H1 (cell line): ENCODE measurements around the gene LAMP1. TPM values are rescaled to one million over a fixed set of nuclear protein-coding genes. Genes with fewer than 3 reads are reported as not detected.

Experiments
- CTCF ChIA-PET: fragments of 300-600 bp; sonication (Branson Sonifier 250); formaldehyde crosslinking; loops from one replicate; lab custom pipeline; 2021; ENCODE audit not compliant: partially characterized antibody; lab: Charles Lee
- POLR2A ChIA-PET: fragments of 300-600 bp; sonication (Branson Sonifier 250); formaldehyde crosslinking; loops from one replicate; lab custom pipeline; 2021; ENCODE audit warnings: inconsistent platforms; ENCODE audit not compliant: partially characterized antibody; lab: Charles Lee
- DNase-seq, 2 experiments: peaks; one replicate each; pipeline versions ENCODE4 v3.0.0 to v3.0.0-alpha.2; 2010 to 2022; ENCODE audit warnings: low spot score in 2 of 2, low read depth in 1 of 2, mixed read lengths in 1 of 2
- FAIRE-seq: peaks from 2 replicates; lab custom pipeline; 2011; peaks lifted over from hg19 to GRCh38; lab: Jason Lieb, UNC
- H2AFZ ChIP-seq: 2 replicates; pipeline ENCODE4 v1.8.1; 2012; ENCODE audit warnings: low read length, inconsistent platforms
- H2AK5ac ChIP-seq: 2 replicates; pipeline ENCODE4 v1.6.1; 2013; ENCODE audit warnings: low read depth, low read length
- H2BK120ac ChIP-seq: replicated peaks from 2 replicates; pipeline ENCODE3; 2013; ENCODE audit warnings: low read depth, low read length, inconsistent platforms
- H2BK12ac ChIP-seq: 2 replicates; pipeline ENCODE4 v1.6.1; 2013; ENCODE audit warnings: low read depth, low read length
- H2BK15ac ChIP-seq: 2 replicates; pipeline ENCODE4 v1.6.1; 2013; ENCODE audit warnings: low read length
- H2BK20ac ChIP-seq: 2 replicates; pipeline ENCODE4 v1.6.1; 2013; ENCODE audit warnings: low read length
- H2BK5ac ChIP-seq: 2 replicates; pipeline ENCODE4 v1.6.1; 2013; ENCODE audit warnings: low read depth, low read length
- H3K14ac ChIP-seq: 2 replicates; pipeline ENCODE4 v1.6.1; 2013; ENCODE audit warnings: inconsistent platforms; ENCODE audit not compliant: insufficient read length
- H3K18ac ChIP-seq: 2 replicates; pipeline ENCODE4 v1.6.1; 2013; ENCODE audit warnings: low read length; ENCODE audit errors: extremely low read depth
- H3K23ac ChIP-seq: 2 replicates; pipeline ENCODE4 v1.6.1; 2013; ENCODE audit warnings: inconsistent platforms; ENCODE audit not compliant: insufficient read length
- H3K23me2 ChIP-seq: 2 replicates; pipeline ENCODE4 v1.6.1; 2013; ENCODE audit warnings: low read depth, low read length
- H3K27ac ChIP-seq: 2 replicates; pipeline ENCODE4 v1.6.1; 2011; ENCODE audit warnings: low read depth, low read length, inconsistent platforms
- H3K27me3 ChIP-seq, 4 experiments: replicated peaks in 1 of 4; 1 replicate in 1 of 4; 2 replicates in 3 of 4; pipeline versions ENCODE4 v1.6.1 to v1.8.1; 2011 to 2013; ENCODE audit warnings: low read length in 3 of 4, mild to moderate bottlenecking in 3 of 4, inconsistent platforms in 2 of 4, mixed read lengths in 2 of 4, moderate library complexity in 1 of 4; ENCODE audit not compliant: control insufficient read depth in 3 of 4, insufficient read depth in 3 of 4; ENCODE audit errors: extremely low read depth in 1 of 4
- H3K36me3 ChIP-seq, 4 experiments: 2 replicates each; pipeline versions ENCODE4 v1.6.1 to v1.8.1; 2011 to 2013; ENCODE audit warnings: mild to moderate bottlenecking in 4 of 4, low read length in 3 of 4, moderate library complexity in 2 of 4, control low read depth in 1 of 4, inconsistent platforms in 1 of 4; ENCODE audit not compliant: insufficient read depth in 4 of 4, control insufficient read depth in 2 of 4
- H3K4ac ChIP-seq: replicated peaks from 2 replicates; pipeline ENCODE3; 2013; ENCODE audit warnings: low read length, low read depth, mixed read lengths, inconsistent platforms; ENCODE audit not compliant: insufficient read length
- H3K4me1 ChIP-seq, 4 experiments: replicated peaks in 1 of 4; 1 replicate in 1 of 4; 2 replicates in 3 of 4; pipeline versions ENCODE4 v1.6.1 to v1.8.1; 2011 to 2013; ENCODE audit warnings: low read length in 3 of 4, inconsistent platforms in 2 of 4, mixed read lengths in 1 of 4; ENCODE audit not compliant: insufficient read depth in 4 of 4, control insufficient read depth in 3 of 4
- H3K4me2 ChIP-seq, 2 experiments: 2 replicates each; pipeline versions ENCODE4 v1.6.1 to v1.8.1; 2011 to 2013; ENCODE audit warnings: low read depth in 2 of 2, low read length in 2 of 2, control low read depth in 1 of 2, inconsistent platforms in 1 of 2, mild to moderate bottlenecking in 1 of 2; ENCODE audit not compliant: insufficient read depth in 1 of 2
- H3K4me3 ChIP-seq, 4 experiments: fragments of 200-600, 300-600 bp in 1 of 4; sonication (generic), shearing (Covaris generic), sonication (Bioruptor Twin) in 1 of 4; 2 replicates each; pipeline versions ENCODE4 v1.5.1 to v1.8.1; 2011 to 2016; ENCODE audit warnings: low read length in 4 of 4, low read depth in 3 of 4, control low read depth in 2 of 4, inconsistent platforms in 2 of 4, mild to moderate bottlenecking in 2 of 4, mixed read lengths in 1 of 4, moderate library complexity in 1 of 4; ENCODE audit not compliant: insufficient read depth in 2 of 4; ENCODE audit errors: extremely low read depth in 1 of 4
- H3K56ac ChIP-seq: replicated peaks from 2 replicates; pipeline ENCODE3; 2013; ENCODE audit warnings: low read depth, mild to moderate bottlenecking, mixed read lengths, low read length, inconsistent platforms; ENCODE audit not compliant: insufficient read length
- H3K79me1 ChIP-seq: 2 replicates; pipeline ENCODE4 v1.6.1; 2013; ENCODE audit warnings: low read depth, low read length, control low read depth
- H3K79me2 ChIP-seq, 2 experiments: 2 replicates each; pipeline versions ENCODE4 v1.6.1 to v1.8.1; 2012 to 2013; ENCODE audit warnings: low read length in 2 of 2, mild to moderate bottlenecking in 2 of 2, inconsistent platforms in 1 of 2; ENCODE audit not compliant: insufficient read depth in 2 of 2, control insufficient read depth in 1 of 2
- H3K9ac ChIP-seq, 4 experiments: replicated peaks in 1 of 4; 1 replicate in 1 of 4; 2 replicates in 3 of 4; pipeline versions ENCODE4 v1.6.1 to v1.8.1; 2011 to 2013; ENCODE audit warnings: low read depth in 3 of 4, low read length in 3 of 4, control low read depth in 2 of 4, mild to moderate bottlenecking in 2 of 4, moderate library complexity in 2 of 4, inconsistent platforms in 1 of 4; ENCODE audit errors: extremely low read depth in 1 of 4
- H3K9me3 ChIP-seq, 2 experiments: 2 replicates each; pipeline versions ENCODE4 v1.6.1 to v1.8.1; 2012 to 2013; ENCODE audit warnings: mild to moderate bottlenecking in 2 of 2, moderate library complexity in 2 of 2, control low read depth in 1 of 2, inconsistent platforms in 1 of 2, low read depth in 1 of 2, low read length in 1 of 2, mixed read lengths in 1 of 2; ENCODE audit not compliant: insufficient read depth in 2 of 2
- H4K20me1 ChIP-seq, 2 experiments: replicated peaks in 1 of 2; 2 replicates each; pipeline versions ENCODE3 to v1.8.1; 2011 to 2013; ENCODE audit warnings: inconsistent platforms in 2 of 2, low read length in 2 of 2, mild to moderate bottlenecking in 1 of 2; ENCODE audit not compliant: insufficient read depth in 2 of 2, control insufficient read depth in 1 of 2
- H4K5ac ChIP-seq: 2 replicates; pipeline ENCODE4 v1.6.1; 2013; ENCODE audit warnings: low read length, low read depth, mixed read lengths, inconsistent platforms; ENCODE audit not compliant: insufficient read length
- H4K8ac ChIP-seq: 2 replicates; pipeline ENCODE4 v1.8.0; 2013; ENCODE audit warnings: mild to moderate bottlenecking, moderate library complexity, low read length, inconsistent platforms; ENCODE audit not compliant: insufficient read depth; ENCODE audit errors: extremely low read depth
- H4K91ac ChIP-seq: replicated peaks from 2 replicates; pipeline ENCODE3; 2013; ENCODE audit warnings: low read length, mixed read lengths, inconsistent platforms; ENCODE audit not compliant: insufficient read length
- CEBPB ChIP-seq: IDR thresholded peaks from 2 replicates; pipeline ENCODE4 v1.6.1; 2012; ENCODE audit warnings: low read depth, low read length
- MAX ChIP-seq: IDR thresholded peaks from 2 replicates; pipeline ENCODE4 v1.6.1; 2012; ENCODE audit warnings: inconsistent platforms
- SAP30 ChIP-seq: fragments of 300-600 bp; sonication (generic); IDR thresholded peaks from 2 replicates; pipeline ENCODE4 v1.7.1; 2012; ENCODE audit warnings: low read length, moderate library complexity, mild to moderate bottlenecking, inconsistent platforms; ENCODE audit not compliant: insufficient read depth, insufficient replicate concordance
- SP4 ChIP-seq: IDR thresholded peaks from 2 replicates; pipeline ENCODE4 v1.6.1; 2012; ENCODE audit warnings: low read length, inconsistent platforms
- TAF7 ChIP-seq: optimal IDR thresholded peaks from 2 replicates; pipeline ENCODE3; 2011; ENCODE audit warnings: low read depth, mild to moderate bottlenecking, inconsistent platforms, low read length, moderate library complexity, borderline replicate concordance
- WGBS, 2 experiments: shearing (Covaris generic) in 1 of 2; methylation state at CpG; one replicate each; pipeline versions ENCODE4 v1.1.6 to v1.1.7; 2013 to 2015; ENCODE audit warnings: low lambda C conversion rate in 2 of 2, mixed read lengths in 2 of 2, inconsistent platforms in 1 of 2, low coverage in 1 of 2, missing lambda C conversion rate in 1 of 2; ENCODE audit not compliant: insufficient replicate concordance in 2 of 2, insufficient coverage in 1 of 2, insufficient read length in 1 of 2; ENCODE audit errors: extremely low coverage in 1 of 2, missing lambda C conversion rate in 1 of 2; 5-methylcytosine and 5-hydroxymethylcytosine counted together
- polyA plus RNA-seq, 7 experiments: library from polyadenylated mRNA; depleted of rRNA in 3 of 7; stranded (reverse) in 5 of 7; unstranded in 2 of 7; fragments of >200 nt in 5 of 7; fragments of 200-250 nt in 2 of 7; gene quantifications; 1 replicate in 5 of 7; 2 replicates in 1 of 7; 4 replicates in 1 of 7; pipeline versions ENCODE4 v1.2.1 to v1.2.3, GENCODE V29; 2011 to 2013; ENCODE audit warnings: missing spikeins in 2 of 7, mixed read lengths in 2 of 7
- total RNA-seq: library from RNA; stranded (reverse); fragmentation: NEBNext Ultra II Directional; extraction: Animal tissue kit (Norgen Biotek cat#: 25700); gene quantifications from 2 replicates; pipeline ENCODE4 v1.2.1, GENCODE V29; 2021

Gene LAMP1
- total and polyA plus RNA-seq, 2 of the 8 experiments (the other 6 are each of a cell fraction or from before 2014, with no cell fraction given) = 97.6 to 140 TPM

GRCh38 chr13:113299951-113300350 lies 2.9 kb downstream of the LAMP1 start:
- FAIRE-seq = no peak
- Histone ChIP-seq H3K27me3 (no peaks in the 10 kb centered on the region; a peak in 3 of 7 replicates), H3K36me3 (no peaks in the 10 kb centered on the region; a peak in 1 of 8 replicates), H3K4me2 (no peak overlapping the region), H3K9me3 (no peaks in the 10 kb centered on the region), H4K8ac (no peak overlapping the region), H2BK20ac (no peak overlapping the region), H2BK15ac (no peak overlapping the region), H3K4ac (no peak overlapping the region), H4K20me1 (peaks cover 5 to 11% of the 10 kb centered on the region in 2 experiments), H3K9ac (no peak overlapping the region), H3K79me2 (peaks cover 13 to 73% of the 10 kb centered on the region in 2 experiments), H3K18ac (no peak overlapping the region), H4K5ac (no peak overlapping the region), H3K4me1 (peaks cover 0 to 1% (median 0%) of the 10 kb centered on the region in 4 experiments; a peak in 3 of 7 replicates), H3K27ac (no peak overlapping the region), H2BK120ac (no peak overlapping the region), H2BK5ac (no peak overlapping the region), H2AK5ac (no peak overlapping the region), H2AFZ (no peak overlapping the region), H3K23me2 (peaks cover 8% of the 10 kb centered on the region), H4K91ac (no peak overlapping the region), H3K79me1 (peaks cover 7% of the 10 kb centered on the region), H3K56ac (no peak overlapping the region), H3K4me3 (no peak overlapping the region), H3K14ac (no peak overlapping the region), H2BK12ac (no peak overlapping the region), H3K23ac (no peak overlapping the region)
- ChIA-PET POLR2A (interaction anchor here (0.6 to 1.7 kb wide), 4 partner anchors 10 to 38 kb away, joined by 3 to 4 read pairs (median 4); no protein-coding TSS in a partner anchor), CTCF (interaction anchor here (0.7 to 3.0 kb wide), 3 partner anchors 17 to 92 kb away, joined by 3 to 8 read pairs (median 6); no protein-coding TSS in a partner anchor)
- DNase-seq = no peak
- TF ChIP-seq TAF7 (no peak), SAP30 (no peak), CEBPB (peak; percentile 87; the same call in 1 of the 2 replicates), SP4 (no peak), MAX (no peak)
- 89% methylated on average over 7 of the region's 7 CpGs; no CpG with 5 or more reads in 1 of the 2 experiments for WGBS, 2 experiments
